Smooth muscle cell (in vitro differentiated cells): Measurements from ENCODE around the gene ALDH3B1. TPM values are rescaled to one million over a fixed set of nuclear protein-coding genes. Genes with fewer than 3 reads are reported as not detected.
"Not testable (repeated sequence)": the region's sequence is repeated elsewhere in the genome, so short reads cannot be mapped to it uniquely, and the experiment has no call there.

Experiments used
- DNase-seq: peaks from one replicate; lab custom pipeline; 2025; ENCODE audit not compliant: unreplicated experiment; lab: John Stamatoyannopoulos, UW
- H2AFZ ChIP-seq: fragments of 200-600 bp; sonication (generic); 2 replicates; pipeline ENCODE4 v1.6.0; 2016; ENCODE audit warnings: antibody characterized with exemption, low read depth, mild to moderate bottlenecking
- H3F3A ChIP-seq: fragments of 200-600 bp; sonication (generic); 2 replicates; pipeline ENCODE4 v1.6.0; 2017; ENCODE audit warnings: antibody characterized with exemption, low read depth
- H3K27ac ChIP-seq: fragments of 200-600 bp; sonication (generic); 2 replicates; pipeline ENCODE4 v1.5.1; 2016; ENCODE audit warnings: low read depth, mild to moderate bottlenecking
- H3K27me3 ChIP-seq: fragments of 200-600 bp; sonication (generic); 2 replicates; pipeline ENCODE4 v1.6.1; 2016; ENCODE audit warnings: low read depth, mild to moderate bottlenecking
- H3K36me3 ChIP-seq: fragments of 200-600 bp; sonication (generic); 2 replicates; pipeline ENCODE4 v1.5.1; 2016; ENCODE audit warnings: low read depth
- H3K4me1 ChIP-seq: fragments of 200-600 bp; sonication (generic); 2 replicates; pipeline ENCODE4 v1.5.1; 2016; ENCODE audit warnings: low read depth
- H3K4me2 ChIP-seq: fragments of 200-600 bp; sonication (generic); 2 replicates; pipeline ENCODE4 v1.6.0; 2016; ENCODE audit warnings: mild to moderate bottlenecking
- H3K4me3 ChIP-seq: fragments of 200-600 bp; sonication (generic); 2 replicates; pipeline ENCODE4 v1.5.1; 2016; ENCODE audit warnings: mild to moderate bottlenecking
- H3K79me2 ChIP-seq: fragments of 200-600 bp; sonication (generic); 2 replicates; pipeline ENCODE4 v1.6.0; 2016; ENCODE audit warnings: low read depth, mild to moderate bottlenecking
- H3K9ac ChIP-seq: fragments of 200-600 bp; sonication (generic); 2 replicates; pipeline ENCODE4 v1.6.0; 2016; ENCODE audit warnings: low read depth
- H3K9me3 ChIP-seq: fragments of 200-600 bp; sonication (generic); replicated peaks from 2 replicates; pipeline ENCODE4 v1.5.1; 2016; ENCODE audit warnings: low read depth
- H4K20me1 ChIP-seq: fragments of 200-600 bp; sonication (generic); 2 replicates; pipeline ENCODE4 v1.6.0; 2016; ENCODE audit warnings: low read depth
- WGBS: methylation state at CpG from one replicate; pipeline ENCODE4 v1.1.7; 2016; ENCODE audit warnings: low lambda C conversion rate; 5-methylcytosine and 5-hydroxymethylcytosine counted together
- polyA plus RNA-seq: library from polyadenylated mRNA; unstranded; fragments of >200 nt; fragmentation: Nextera tagmentation; extraction: Ambion mirVana; gene quantifications from 2 replicates; pipeline ENCODE4 v1.2.1, GENCODE V29; 2016
- total RNA-seq: library from RNA; depleted of rRNA; stranded (reverse); fragments of >200 nt; gene quantifications from 2 replicates; pipeline ENCODE4 v1.2.3, GENCODE V29; 2014
- TF ChIP-seq, protein P1 (sequence below): fragments of 200-600 bp; sonication (generic); IDR thresholded peaks from 2 replicates; pipeline ENCODE4 v1.5.1; 2017; ENCODE audit warnings: borderline replicate concordance, mild to moderate bottlenecking, antibody characterized with exemption; ENCODE audit not compliant: insufficient read depth, poor library complexity, severe bottlenecking

The ALDH3B1 gene
- total and polyA plus RNA-seq, 2 experiments from 2014 or later: 8.8 to 9.9 TPM

DNA sequence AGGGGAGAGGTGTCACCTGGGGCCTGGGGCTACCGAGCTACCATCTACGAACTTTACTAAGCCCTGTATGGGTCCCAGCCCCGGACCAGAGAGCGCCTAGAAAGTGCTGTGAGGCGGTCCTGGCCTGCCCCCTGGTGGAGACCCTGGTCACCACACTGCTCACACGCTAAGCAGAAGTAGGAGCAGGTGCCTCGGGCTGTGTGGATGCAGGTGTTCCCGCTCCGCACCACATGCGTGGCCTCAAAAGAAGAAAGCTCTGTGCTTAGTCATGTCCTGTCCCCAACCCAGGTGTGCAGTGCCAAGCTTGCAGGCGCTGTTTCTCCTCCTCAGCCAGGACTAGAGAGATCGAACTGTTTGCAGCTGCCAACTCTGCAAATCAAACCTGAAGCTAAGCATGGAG is 16.3 kb upstream of the ALDH3B1 start:
- TF ChIP-seq, protein P1, sequence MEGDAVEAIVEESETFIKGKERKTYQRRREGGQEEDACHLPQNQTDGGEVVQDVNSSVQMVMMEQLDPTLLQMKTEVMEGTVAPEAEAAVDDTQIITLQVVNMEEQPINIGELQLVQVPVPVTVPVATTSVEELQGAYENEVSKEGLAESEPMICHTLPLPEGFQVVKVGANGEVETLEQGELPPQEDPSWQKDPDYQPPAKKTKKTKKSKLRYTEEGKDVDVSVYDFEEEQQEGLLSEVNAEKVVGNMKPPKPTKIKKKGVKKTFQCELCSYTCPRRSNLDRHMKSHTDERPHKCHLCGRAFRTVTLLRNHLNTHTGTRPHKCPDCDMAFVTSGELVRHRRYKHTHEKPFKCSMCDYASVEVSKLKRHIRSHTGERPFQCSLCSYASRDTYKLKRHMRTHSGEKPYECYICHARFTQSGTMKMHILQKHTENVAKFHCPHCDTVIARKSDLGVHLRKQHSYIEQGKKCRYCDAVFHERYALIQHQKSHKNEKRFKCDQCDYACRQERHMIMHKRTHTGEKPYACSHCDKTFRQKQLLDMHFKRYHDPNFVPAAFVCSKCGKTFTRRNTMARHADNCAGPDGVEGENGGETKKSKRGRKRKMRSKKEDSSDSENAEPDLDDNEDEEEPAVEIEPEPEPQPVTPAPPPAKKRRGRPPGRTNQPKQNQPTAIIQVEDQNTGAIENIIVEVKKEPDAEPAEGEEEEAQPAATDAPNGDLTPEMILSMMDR: peak; percentile 56
- not testable (repeated sequence) for H4K20me1 ChIP-seq, H3K27me3 ChIP-seq, H3K9ac ChIP-seq, H3F3A ChIP-seq, H3K36me3 ChIP-seq, H3K79me2 ChIP-seq, H2AFZ ChIP-seq, H3K27ac ChIP-seq, H3K4me3 ChIP-seq, H3K4me1 ChIP-seq, H3K4me2 ChIP-seq, DNase-seq, H3K9me3 ChIP-seq
- WGBS: 31% methylated on average over 12 of the region's 12 CpGs

DNA sequence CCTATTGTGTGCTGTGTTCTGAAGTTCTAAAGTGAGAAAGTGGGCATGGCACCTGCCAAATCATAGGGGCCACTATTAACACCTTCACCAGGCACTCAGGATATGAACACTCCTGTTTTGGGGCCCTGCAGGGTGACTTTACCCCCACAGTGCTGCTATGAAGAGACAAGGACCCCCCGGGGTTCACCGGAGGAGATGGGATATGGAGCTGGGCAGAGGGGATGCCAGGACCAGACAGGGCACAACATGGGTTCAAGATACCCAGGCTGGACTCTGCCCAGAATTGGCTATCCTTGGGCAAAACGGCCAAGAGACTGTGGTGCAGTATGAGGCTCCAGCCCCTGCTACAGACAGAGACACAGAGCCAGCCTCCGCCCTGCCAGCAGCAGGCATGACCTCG is 15.7 kb upstream of the ALDH3B1 start:
- not testable (repeated sequence) for H3K79me2 ChIP-seq, H3F3A ChIP-seq, H2AFZ ChIP-seq, H3K36me3 ChIP-seq, H3K27ac ChIP-seq, H3K4me1 ChIP-seq, H3K9me3 ChIP-seq, H4K20me1 ChIP-seq, H3K4me3 ChIP-seq, DNase-seq, H3K4me2 ChIP-seq, H3K9ac ChIP-seq, H3K27me3 ChIP-seq
- WGBS: 98% methylated on average over 5 of the region's 5 CpGs

DNA sequence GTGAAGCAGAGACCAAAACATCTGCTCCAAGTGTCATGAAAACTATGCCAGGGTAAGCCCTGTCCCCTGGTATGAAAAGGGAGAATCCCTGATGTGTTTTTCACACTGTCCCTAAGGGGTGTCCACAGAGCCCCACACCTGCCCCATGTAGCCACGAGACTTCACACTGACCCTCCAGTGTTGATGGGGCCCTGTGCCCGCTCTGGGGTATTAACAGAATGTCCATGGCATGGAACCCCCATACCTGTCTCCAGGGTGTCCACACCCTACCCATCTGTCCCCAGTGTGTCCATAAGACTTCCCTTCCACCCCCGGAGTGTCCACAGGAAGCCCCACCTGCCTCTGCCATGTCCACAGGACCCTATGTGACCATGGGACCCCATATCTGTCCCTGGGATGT is 15.0 kb upstream of the ALDH3B1 start:
- H3F3A ChIP-seq, H3K9me3 ChIP-seq, H3K36me3 ChIP-seq, DNase-seq, H3K27ac ChIP-seq, H2AFZ ChIP-seq, H3K9ac ChIP-seq, H3K4me1 ChIP-seq, H3K4me2 ChIP-seq, H4K20me1 ChIP-seq, H3K79me2 ChIP-seq, H3K4me3 ChIP-seq, H3K27me3 ChIP-seq: not testable (repeated sequence)
- 100% methylated on average over 3 of the region's 3 CpGs for WGBS

DNA sequence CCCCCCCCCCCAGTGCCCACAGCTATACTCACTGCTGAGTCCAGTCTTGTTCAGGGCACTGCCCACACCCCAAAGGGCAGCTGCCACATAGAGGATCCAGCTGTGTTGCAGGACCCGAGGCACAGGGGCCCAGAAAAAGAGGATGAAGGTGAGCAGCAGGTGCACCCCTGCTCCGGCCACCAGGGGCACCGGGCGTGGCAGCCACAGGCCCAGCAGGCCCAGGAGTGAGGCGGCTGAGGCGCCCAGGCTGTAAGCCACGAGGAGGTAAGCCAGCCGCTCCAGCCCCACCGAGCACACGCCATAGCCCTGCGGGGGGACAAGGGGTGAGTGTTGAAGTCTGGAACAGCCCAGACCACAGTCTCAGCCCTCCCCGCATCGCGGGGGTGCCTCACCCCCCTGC is 14.5 kb upstream of the ALDH3B1 start:
- H3K4me3 ChIP-seq, H2AFZ ChIP-seq, H3K4me2 ChIP-seq, H3K79me2 ChIP-seq, H4K20me1 ChIP-seq, H3K9ac ChIP-seq, H3K27me3 ChIP-seq, H3F3A ChIP-seq, DNase-seq, H3K27ac ChIP-seq, H3K4me1 ChIP-seq, H3K36me3 ChIP-seq, H3K9me3 ChIP-seq: not testable (repeated sequence)
- 92% methylated on average over 13 of the region's 14 CpGs for WGBS

DNA sequence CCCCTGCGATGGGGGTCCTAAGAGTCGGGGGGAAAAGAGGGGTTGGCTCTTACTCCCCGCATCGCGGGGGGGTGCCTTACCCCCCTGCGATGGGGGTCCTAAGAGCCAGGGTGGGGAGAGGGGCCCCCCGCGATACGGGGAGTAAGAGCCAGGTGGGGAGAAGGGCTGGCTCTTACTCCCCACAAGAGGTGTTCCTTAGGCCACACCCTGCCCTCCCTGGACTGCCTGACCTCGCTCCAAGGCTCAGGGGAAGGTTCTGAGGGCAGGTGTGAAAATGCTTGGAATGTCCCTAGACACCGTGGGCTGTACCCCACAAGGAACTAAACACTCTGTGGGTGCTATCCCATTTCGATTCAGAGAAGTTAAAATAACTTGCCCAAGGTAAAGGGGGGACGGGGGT is 14.1 kb upstream of the ALDH3B1 start:
- H3K79me2 ChIP-seq: no peaks in the 10 kb centered on the region
- H3K4me3 ChIP-seq: no peak overlapping the region
- no peak for DNase-seq
- no peak overlapping the region for H2AFZ ChIP-seq
- no peaks in the 10 kb centered on the region for H4K20me1 ChIP-seq
- no peak overlapping the region for H3K27ac ChIP-seq
- H3F3A ChIP-seq: no peaks in the 10 kb centered on the region
- 98% methylated on average over 6 of the region's 13 CpGs for whole genome bisulfite sequencing
- H3K4me1 ChIP-seq: no peaks in the 10 kb centered on the region
- H3K9ac ChIP-seq: no peak overlapping the region
- peaks cover 4% of the 10 kb centered on the region for H3K27me3 ChIP-seq
- no peaks in the 10 kb centered on the region for H3K36me3 ChIP-seq
- no peak overlapping the region for H3K4me2 ChIP-seq
- TF ChIP-seq, protein P1: no peak
- no peaks in the 10 kb centered on the region for H3K9me3 ChIP-seq
